DMS79 treated with DMSO at 0.1 percent for 48 hours (cell line): ENCODE data around the gene APOL3.
"Not testable (repeated sequence)": the region's sequence is repeated elsewhere in the genome, so short reads cannot be mapped to it uniquely, and the experiment has no call there.

Experiments used
- DNase-seq: peaks from one replicate; lab custom pipeline; 2025; lab: John Stamatoyannopoulos, UW

The APOL3 gene

GRCh38 chr22:36193171-36193570 lies 32.6 kb upstream of the APOL3 start:
- no peak for DNase-seq

- no peak for DNase-seq
Measured at GRCh38 chr22:36192542-36192941, 32.0 kb upstream of the APOL3 start.

DNA sequence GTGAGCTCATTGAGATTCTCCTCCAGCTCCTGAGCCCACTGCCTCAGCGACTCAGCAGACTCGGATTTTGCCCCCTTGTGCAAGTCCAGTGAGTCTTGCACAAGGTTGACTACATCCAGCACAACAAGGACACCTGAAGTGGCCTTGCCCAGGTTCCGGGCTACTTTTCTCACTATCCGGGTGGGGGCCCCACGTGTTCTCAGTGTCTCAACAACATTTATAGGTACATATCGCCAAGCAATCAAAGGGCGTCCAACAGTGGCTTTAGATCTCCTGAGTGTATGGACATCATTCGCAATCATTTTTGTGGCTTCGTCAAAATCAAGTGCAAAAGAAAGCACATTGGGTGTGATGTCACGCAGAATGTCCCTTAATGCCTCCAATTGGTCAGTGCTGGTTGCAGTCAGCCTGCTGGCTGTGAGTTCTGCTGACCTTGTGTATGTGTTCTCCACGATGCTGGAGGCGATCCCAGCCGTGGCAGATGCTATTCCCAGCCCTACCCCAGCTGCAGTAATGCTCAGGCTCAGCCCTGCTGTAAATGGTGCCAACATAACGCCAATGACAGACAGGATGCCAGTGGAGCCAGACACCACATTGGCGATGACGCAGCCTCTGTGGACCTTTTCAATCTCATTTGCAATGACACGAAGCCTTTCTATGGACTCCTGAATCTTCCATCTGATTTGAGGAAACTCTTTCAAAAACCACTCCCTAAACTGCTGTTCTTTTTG lies 30.7 kb upstream of the APOL3 start:
- DNase-seq, result no peak

DNA sequence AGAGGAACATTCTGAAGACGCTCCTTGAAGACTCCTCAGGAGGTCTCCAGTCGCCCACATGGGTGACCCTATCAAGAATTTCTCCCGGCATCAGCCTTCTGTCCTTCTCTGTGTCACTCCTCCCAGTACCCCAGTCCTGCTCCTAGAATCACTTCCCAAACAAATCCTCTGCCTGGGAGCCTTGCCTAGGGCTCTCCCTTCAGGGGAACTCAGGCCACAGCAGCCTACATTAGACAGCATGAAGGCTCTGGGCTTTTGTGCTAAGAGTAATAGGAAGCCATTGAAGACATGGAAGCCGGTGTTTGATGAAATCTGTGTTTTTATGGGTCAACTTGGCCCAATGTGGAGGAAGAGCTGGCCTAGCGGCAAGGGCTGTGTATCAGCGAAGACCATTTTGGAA lies 27.3 kb upstream of the APOL3 start:
- DNase-seq, result not testable (repeated sequence)

- no peak for DNase-seq
Measured at GRCh38 chr22:36185828-36186624, 25.5 kb upstream of the APOL3 start.

DNA sequence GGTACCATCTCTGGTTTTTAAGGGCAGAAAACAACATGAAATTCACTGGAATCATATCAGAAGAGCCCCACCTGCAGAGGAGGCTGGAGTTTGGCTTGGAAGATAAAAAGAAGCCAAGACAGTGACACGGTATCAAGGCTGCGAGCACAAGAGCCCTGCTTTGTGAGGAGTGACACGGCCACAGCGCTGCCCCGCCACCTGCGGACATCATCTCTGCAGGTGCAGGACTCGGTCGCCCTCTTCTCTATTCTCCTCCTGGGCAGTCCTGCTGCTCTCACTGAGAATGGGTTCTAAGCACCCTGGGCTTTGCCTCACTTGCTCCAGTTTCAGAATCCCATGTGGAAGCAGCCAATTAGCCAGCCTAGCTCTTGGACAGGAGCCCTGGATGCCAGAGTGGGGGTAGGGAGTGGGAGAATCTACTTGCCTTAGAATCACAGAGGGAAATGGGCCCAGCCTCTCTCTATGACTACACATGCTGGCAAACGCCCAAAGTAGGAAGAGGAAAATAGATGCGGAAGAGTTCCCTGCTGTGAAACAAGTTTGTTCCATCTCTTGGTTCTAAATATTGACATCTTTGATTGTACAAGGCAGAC lies 24.0 kb upstream of the APOL3 start:
- no peak for DNase-seq

GRCh38 chr22:36183446-36183845 lies 22.9 kb upstream of the APOL3 start:
- no peak for DNase-seq

- no peak for DNase-seq
Measured at GRCh38 chr22:36182857-36183256, 22.3 kb upstream of the APOL3 start.

- DNase-seq, result no peak
Measured at GRCh38 chr22:36182056-36182455, 21.5 kb upstream of the APOL3 start.

GRCh38 chr22:36180928-36181327 lies 20.4 kb upstream of the APOL3 start:
- DNase-seq, result no peak

DNA sequence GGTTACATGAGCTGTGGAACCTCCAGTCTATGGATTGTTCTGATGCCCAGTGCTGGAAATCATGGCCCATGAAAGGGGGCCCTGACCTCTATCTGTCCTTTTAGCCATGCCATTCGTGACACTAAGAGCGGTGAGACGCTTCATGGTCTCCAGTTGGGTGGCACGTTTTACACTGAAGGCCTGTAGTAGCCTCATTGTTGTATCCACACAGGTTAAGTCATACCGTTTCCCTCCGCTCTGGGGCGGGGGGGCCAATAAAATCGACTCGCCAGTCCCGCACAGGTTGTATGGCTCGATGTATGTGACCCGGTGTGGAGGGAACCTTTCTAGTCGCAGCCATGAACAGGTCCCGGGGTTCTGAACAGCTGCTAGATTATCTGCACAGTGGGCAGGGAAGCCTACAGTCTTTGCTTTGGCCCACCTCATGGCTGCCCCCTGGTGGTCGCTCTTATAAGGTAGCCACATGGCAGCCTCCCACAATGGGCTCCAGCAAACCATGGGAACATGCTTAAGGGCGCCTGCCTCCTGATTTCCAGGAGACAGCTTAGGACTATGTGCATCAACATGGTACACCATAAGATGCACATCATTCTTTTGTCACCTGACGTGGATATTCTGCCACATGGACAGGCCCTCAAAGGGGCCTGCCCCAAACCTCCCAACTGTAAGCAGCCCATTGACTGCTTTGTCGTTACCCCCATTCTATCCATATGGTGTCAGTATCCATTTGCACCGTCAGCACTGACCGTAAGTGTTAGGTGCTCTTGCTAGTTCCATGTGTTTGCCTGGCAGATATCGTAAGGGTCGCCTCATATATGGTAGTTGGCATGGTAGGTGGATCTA lies 19.7 kb upstream of the APOL3 start:
- DNase-seq, result no peak

DNA sequence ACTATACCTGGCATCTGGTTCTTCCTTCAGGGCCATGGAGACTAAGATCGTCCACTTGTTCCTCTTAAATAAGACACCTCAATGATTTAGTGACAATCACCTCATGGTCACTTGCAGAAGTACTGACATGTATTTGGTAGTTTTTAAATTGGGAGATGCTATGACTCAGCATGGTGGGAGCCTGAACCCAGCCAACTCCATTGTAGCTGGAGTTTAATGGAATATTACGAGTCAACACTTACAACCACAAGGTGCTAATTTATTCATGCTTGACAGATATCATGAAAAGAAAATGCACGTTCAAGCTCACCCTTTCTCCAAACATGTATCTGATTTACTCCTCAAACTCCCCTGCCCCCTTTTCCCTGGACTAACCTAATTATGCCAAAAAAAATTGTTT lies 16.6 kb upstream of the APOL3 start:
- no peak for DNase-seq

DNA sequence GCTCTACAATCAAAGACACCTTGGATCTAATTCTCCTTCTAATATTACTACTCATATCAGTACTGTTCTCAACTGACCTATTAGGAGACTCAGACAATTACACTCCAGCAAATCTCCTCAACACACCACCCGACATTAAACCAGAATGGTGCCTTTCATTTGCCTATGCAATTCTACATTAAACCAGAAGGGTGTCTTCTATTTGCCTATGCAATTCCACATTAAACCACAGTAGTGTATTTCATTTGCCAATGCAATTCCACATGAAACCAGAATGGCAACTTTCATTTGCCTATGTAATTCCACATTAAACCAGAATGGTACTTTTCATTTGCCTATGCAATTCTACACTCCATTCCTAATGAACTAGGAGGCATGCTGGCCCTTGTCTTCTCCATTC lies 15.3 kb upstream of the APOL3 start:
- DNase-seq, result no peak

DNA sequence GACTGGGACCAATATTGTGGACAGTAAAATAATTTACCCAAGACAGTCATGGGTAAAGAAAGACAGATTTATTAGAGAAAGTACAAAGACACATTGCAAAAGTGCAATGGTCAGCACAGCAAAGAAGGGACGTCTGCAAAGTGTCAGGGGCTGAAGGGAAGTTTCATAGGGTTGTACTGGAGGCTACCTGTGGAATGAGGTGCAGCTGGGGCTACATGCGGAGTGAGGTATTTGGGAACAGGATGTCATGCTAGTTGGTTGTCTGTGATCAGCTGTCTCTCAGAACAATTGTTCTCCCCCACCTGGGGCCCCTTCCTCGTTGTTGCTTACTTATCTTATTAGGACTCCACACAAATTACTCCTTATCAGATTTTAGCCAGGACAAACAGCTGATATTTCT lies 11.4 kb upstream of the APOL3 start:
- DNase-seq, result no peak

- no peak for DNase-seq
Measured at GRCh38 chr22:36166518-36167220, 6.1 kb upstream of the APOL3 start.

- DNase-seq, result no peak
Measured at GRCh38 chr22:36166086-36166485, 5.5 kb upstream of the APOL3 start.

GRCh38 chr22:36165141-36165540 lies 4.6 kb upstream of the APOL3 start:
- no peak for DNase-seq

- DNase-seq, result no peak
Measured at GRCh38 chr22:36164621-36165020, 4.1 kb upstream of the APOL3 start.

- no peak for DNase-seq
Measured at GRCh38 chr22:36163497-36163896, 2.9 kb upstream of the APOL3 start.

DNA sequence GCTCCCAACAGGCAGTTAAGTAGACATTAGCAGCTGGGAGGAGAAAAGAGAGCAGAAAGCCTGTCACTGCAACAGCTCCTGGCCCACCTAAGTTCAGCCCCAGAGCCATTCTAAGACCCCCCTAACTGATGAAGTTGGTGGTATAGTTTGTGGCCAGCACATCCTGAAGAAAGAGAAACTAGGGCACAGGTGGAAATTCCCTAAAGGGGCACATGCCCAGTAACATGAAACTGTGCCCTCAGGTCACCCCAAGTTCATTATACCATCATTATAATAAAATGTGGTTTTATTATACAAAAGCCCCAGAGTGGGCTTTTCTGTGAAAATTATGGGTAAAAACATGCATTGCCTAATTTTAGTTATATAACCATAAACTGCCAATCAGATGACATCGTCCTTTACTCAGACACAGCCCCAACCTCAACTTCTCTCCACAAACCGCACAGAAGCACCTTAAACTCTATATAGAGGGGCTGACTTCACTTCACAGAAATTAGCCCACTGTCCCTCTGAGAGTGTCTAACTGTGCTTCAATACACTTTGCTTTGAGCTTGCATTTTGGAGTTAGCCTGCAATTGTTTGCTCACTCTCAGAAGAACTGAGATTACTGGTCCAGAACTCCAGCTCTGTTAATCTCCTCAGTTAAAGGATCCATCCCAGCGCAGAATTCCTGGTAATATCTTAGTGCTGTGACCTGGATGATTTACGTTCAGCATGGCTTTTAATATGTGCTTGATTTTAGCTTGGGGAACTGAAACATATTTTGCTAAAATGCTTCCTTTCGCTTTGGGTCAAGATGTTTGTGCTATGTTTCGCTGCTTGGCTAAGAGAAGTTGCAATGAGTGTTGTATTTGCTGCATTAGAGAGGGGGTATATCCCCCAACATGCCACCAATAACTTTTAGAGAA lies 1.8 kb upstream of the APOL3 start:
- DNase-seq, result no peak

- DNase-seq, result not testable (repeated sequence)
Measured at GRCh38 chr22:36161793-36162126, 1.2 kb upstream of the APOL3 start.
